Astrocyte of the cerebellum (primary cell): ENCODE data around the gene ASB5.

Experiments used
- DNase-seq: peaks from one replicate; pipeline ENCODE4 v3.0.0-alpha.2; 2011; ENCODE audit warnings: low read depth
- H3K4me3 ChIP-seq: 2 replicates; pipeline ENCODE4 v1.5.1; 2011; ENCODE audit warnings: mild to moderate bottlenecking, low read depth, low read length, moderate library complexity
- CTCF ChIP-seq: IDR thresholded peaks from 2 replicates; pipeline ENCODE4 v1.5.1; 2012; ENCODE audit warnings: low read length, low read depth, moderate library complexity, mild to moderate bottlenecking; ENCODE audit errors: missing control alignments
- in situ Hi-C: cut with HindIII; loops from 2 replicates; pipeline ENCODE4 v1.10.0; 2017; ENCODE audit warnings: low sequenced_read_pairs

ASB5 gene, protein sequence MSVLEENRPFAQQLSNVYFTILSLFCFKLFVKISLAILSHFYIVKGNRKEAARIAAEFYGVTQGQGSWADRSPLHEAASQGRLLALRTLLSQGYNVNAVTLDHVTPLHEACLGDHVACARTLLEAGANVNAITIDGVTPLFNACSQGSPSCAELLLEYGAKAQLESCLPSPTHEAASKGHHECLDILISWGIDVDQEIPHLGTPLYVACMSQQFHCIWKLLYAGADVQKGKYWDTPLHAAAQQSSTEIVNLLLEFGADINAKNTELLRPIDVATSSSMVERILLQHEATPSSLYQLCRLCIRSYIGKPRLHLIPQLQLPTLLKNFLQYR

DNA sequence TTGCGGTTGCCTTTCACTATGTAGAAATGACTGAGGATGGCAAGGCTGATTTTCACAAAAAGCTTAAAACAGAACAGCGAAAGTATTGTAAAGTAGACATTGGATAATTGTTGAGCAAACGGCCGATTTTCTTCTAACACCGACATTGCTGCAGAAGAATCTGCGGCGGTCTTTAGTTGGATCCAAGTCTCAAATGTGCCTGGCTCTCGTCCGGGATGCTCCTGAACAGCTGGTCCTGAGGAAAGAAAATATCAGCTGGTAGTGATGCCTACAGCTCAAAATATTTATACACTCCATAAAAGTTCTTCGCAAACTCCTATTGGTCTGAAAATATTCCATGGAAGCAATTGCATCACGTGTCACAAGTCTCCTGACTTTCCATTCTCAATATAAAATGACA lies at the start of gene ASB5:
Gene ASB5 (minus strand): TSS at position 260 of the 400 bp plus-strand sequence. CDS start 114 bp downstream, at position 146.
- H3K4me3 ChIP-seq = no peak within 1 kb of the TSS
- no peak for DNase-seq
- in situ Hi-C loops = no loop called here
- no peak for TF ChIP-seq CTCF

DNA sequence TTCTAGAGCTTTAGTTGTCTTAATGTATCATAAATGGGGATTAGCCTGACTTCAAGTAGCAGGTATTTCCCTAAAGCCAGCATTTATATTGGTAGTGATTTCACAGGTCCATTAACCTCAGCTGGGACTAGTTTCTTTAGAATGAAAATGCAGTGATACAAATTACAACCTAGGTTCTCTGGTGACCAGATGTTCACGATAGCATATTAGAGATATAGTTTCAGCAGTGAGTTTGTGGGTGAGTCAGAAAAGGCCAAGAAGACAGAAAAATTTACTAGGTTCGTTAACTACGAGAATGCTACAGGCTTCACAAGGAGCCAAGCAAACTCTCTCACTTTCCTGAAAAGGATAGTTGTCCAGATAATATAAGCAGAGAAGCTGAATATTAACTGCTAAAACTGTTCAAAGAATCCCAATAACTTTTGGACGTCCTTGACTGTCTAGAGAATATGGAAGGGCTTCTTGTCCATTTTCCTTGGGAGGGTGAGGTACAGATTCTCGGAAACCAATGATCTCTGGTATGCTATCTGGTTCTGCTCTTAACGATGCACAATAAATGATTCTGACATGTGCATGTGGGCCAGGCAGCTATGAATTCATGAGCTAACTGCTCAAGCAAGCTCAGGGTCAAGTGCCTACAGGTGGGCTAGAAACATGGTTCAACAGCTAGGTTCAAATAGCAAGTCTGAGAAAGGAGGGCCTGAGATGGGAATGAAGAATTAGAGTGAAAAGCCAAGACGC lies 44.7 kb upstream of the ASB5 start:
- no peak for TF ChIP-seq CTCF
- no peak for DNase-seq
- H3K4me3 ChIP-seq = no peak overlapping the region
- in situ Hi-C loops = no loop called here

GRCh38 chr4:176309772-176310171 lies 40.8 kb upstream of the ASB5 start:
- in situ Hi-C loops = no loop called here
- no peak overlapping the region for H3K4me3 ChIP-seq
- no peak for TF ChIP-seq CTCF
- no peak for DNase-seq

- in situ Hi-C loops = no loop called here
- TF ChIP-seq CTCF = no peak
- no peak overlapping the region for H3K4me3 ChIP-seq
These were observed 40.0 kb upstream of the ASB5 start for GRCh38 chr4:176309046-176309445.

GRCh38 chr4:176308441-176308840 lies 39.4 kb upstream of the ASB5 start:
- no peak overlapping the region for H3K4me3 ChIP-seq
- no peak for TF ChIP-seq CTCF
- in situ Hi-C loops = no loop called here
- DNase-seq = no peak

More at GRCh38 chr4:176309046-176309445, 40.0 kb upstream of the ASB5 start:
- no peak for DNase-seq

- no peak for TF ChIP-seq CTCF
- no peak for DNase-seq
- in situ Hi-C loops = no loop called here
- no peak overlapping the region for H3K4me3 ChIP-seq
These were observed 38.6 kb upstream of the ASB5 start for GRCh38 chr4:176307666-176307930.
